Left ventricle myocardium inferior (tissue), 1 donor: ENCODE results near the gene EIF2A. TPM values are rescaled to one million over a fixed set of nuclear protein-coding genes. Genes with fewer than 3 reads are reported as not detected.

Experiments
- DNase-seq: peaks from one replicate; pipeline ENCODE4 v3.0.0-alpha.2; 2020
- H3K27ac ChIP-seq: fragments of 200-600 bp; replicated peaks from 2 replicates; pipeline ENCODE4 v1.8.0; 2021
- H3K27me3 ChIP-seq: fragments of 200-600 bp; 2 replicates; pipeline ENCODE4 v1.8.0; 2021; ENCODE audit warnings: low read depth
- H3K36me3 ChIP-seq: fragments of 200-600 bp; 2 replicates; pipeline ENCODE4 v1.8.0; 2021
- H3K4me1 ChIP-seq: fragments of 200-600 bp; 2 replicates; pipeline ENCODE4 v1.8.0; 2021
- H3K4me3 ChIP-seq: fragments of 200-600 bp; 2 replicates; pipeline ENCODE4 v1.8.0; 2021; ENCODE audit warnings: mild to moderate bottlenecking, moderate library complexity
- H3K9me3 ChIP-seq: fragments of 200-600 bp; replicated peaks from 2 replicates; pipeline ENCODE4 v1.8.0; 2021
- CTCF ChIP-seq: fragments of 200-600 bp; IDR thresholded peaks from 2 replicates; pipeline ENCODE4 v1.8.0; 2021; ENCODE audit warnings: antibody characterized with exemption, mild to moderate bottlenecking, borderline replicate concordance
- intact Hi-C: fragments of 100-400 bp; cut with micrococcal nuclease; formaldehyde crosslinking; loops from one replicate; pipeline ENCODE4 v1.11.0; 2022
- total RNA-seq: library from RNA; stranded (reverse); fragmentation: NEBNext Ultra II Directional; extraction: Animal tissue kit (Norgen Biotek cat#: 25700); gene quantifications from one replicate; pipeline ENCODE4 v1.2.1, GENCODE V29; 2021
- donor health status: DM: no; HTN: yes; CAD: no; lungs with severe emphysema.

The EIF2A gene
- total RNA-seq, 1 donor from 2014 or later = 71.6 TPM

DNA sequence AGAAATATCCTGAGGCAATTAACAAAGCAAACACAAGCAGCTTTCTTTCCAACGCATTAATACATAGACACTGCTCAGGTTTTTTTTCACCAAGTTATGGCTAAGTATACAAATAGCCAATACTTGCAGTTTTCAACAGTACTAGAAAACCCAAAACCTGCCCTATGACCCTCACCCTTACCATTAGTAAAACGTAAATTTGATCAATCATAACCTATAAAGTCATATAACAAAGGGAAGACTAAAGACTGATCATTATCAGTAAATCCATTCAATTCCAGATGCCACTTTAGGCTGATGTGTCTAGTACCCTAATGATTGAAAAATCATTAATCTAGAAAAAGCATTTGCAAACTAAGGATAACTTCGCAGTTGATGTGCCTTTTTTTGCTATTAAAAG, 3.5 kb upstream of the EIF2A start:
- TF ChIP-seq CTCF = no peak
- H3K36me3 ChIP-seq = peaks cover 32% of the 10 kb centered on the region
- no peak overlapping the region for H3K27ac ChIP-seq
- no peaks in the 10 kb centered on the region for H3K9me3 ChIP-seq
- no peak overlapping the region for H3K4me3 ChIP-seq
- no peaks in the 10 kb centered on the region for H3K27me3 ChIP-seq
- H3K4me1 ChIP-seq = peaks cover 51% of the 10 kb centered on the region
- no peak for DNase-seq
- intact Hi-C loops = loop anchor here (10.0 kb wide), 1 partner anchor 62 kb away; the partner anchor contains the start of gene SELENOT

DNA sequence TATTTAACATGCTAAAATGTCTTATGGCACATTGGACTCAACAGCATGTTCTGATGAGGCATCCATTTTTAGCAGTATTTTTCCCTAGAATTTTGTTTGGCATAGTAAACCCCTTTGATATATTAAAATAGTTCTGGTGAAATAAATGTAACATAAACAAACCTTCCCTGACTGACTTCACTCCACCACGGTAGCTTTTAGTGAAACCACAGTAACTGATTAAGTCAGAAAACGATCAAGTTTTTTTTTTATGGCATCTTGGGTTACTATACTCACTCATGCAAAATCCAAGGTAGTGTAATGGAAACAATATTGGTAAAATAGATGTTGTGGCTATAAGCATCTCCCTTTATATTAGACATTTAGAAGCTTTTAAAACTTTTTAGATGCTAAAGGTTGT, 3.1 kb upstream of the EIF2A start:
- Histone ChIP-seq H3K4me3 (no peak overlapping the region), H3K9me3 (no peaks in the 10 kb centered on the region), H3K36me3 (peaks cover 32% of the 10 kb centered on the region), H3K4me1 (peaks cover 53% of the 10 kb centered on the region), H3K27me3 (no peaks in the 10 kb centered on the region), H3K27ac (no peak overlapping the region)
- intact Hi-C loops = loop anchor here (10.0 kb wide), 1 partner anchor 61 kb away; the partner anchor contains the start of gene SELENOT
- DNase-seq = no peak
- no peak for TF ChIP-seq CTCF

GRCh38 chr3:150544041-150544440, 2.5 kb upstream of the EIF2A start:
- intact Hi-C loops = loop anchor here (10.0 kb wide), 1 partner anchor 61 kb away; the partner anchor contains the start of gene SELENOT

DNA sequence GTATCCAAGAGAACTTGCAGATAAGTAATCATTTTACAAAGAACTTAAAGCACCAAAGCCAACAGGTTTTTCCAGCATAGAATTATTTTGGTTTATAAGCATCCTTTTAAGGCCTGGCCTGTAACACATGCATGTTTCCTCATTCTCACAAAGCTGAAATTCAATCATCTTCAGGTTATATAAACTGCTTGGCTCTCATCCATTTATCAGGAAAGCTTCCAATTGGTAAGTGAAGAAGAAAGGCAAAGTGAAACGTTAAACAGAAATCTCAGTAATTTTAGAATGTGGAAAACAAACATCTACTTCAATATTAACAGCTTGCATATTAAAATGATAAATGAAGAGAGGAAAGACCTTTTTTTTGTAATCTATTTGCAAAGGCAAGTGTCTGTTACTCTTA, 1.9 kb upstream of the EIF2A start:
- no peak for TF ChIP-seq CTCF
- H3K27me3 ChIP-seq = no peaks in the 10 kb centered on the region
- peak overlapping the region; percentile 96 for H3K27ac ChIP-seq
- intact Hi-C loops = loop anchor here (10.0 kb wide), 1 partner anchor 60 kb away; the partner anchor contains the start of gene SELENOT
- H3K4me1 ChIP-seq = peaks cover 53% of the 10 kb centered on the region
- peaks cover 32% of the 10 kb centered on the region for H3K36me3 ChIP-seq
- no peaks in the 10 kb centered on the region for H3K9me3 ChIP-seq
- no peak for DNase-seq
- H3K4me3 ChIP-seq = peak overlapping the region; percentile 85

More at GRCh38 chr3:150544041-150544440, 2.5 kb upstream of the EIF2A start:
- H3K4me1 ChIP-seq = peaks cover 53% of the 10 kb centered on the region
- no peak for TF ChIP-seq CTCF
- peak overlapping the region; percentile 96 for H3K27ac ChIP-seq
- DNase-seq = no peak
- H3K27me3 ChIP-seq = no peaks in the 10 kb centered on the region
- H3K9me3 ChIP-seq = no peaks in the 10 kb centered on the region
- peak overlapping the region; percentile 85 for H3K4me3 ChIP-seq
- peaks cover 32% of the 10 kb centered on the region for H3K36me3 ChIP-seq

GRCh38 chr3:150545419-150546225, 965 bp upstream of the EIF2A start:
- no peaks in the 10 kb centered on the region for H3K27me3 ChIP-seq
- DNase-seq = peak; percentile 54
- peaks cover 53% of the 10 kb centered on the region for H3K4me1 ChIP-seq
- peak overlapping the region; percentile 96 for H3K27ac ChIP-seq
- peaks cover 32% of the 10 kb centered on the region for H3K36me3 ChIP-seq
- TF ChIP-seq CTCF = no peak
- no peaks in the 10 kb centered on the region for H3K9me3 ChIP-seq
- peak overlapping the region; percentile 85 for H3K4me3 ChIP-seq
- intact Hi-C loops = loop anchor here (10.0 kb wide), 1 partner anchor 59 kb away; the partner anchor contains the start of gene SELENOT
